WI38 (cell line): ENCODE data around the gene PTDSS2.
"Not testable (repeated sequence)": the region's sequence is repeated elsewhere in the genome, so short reads cannot be mapped to it uniquely, and the experiment has no call there.

Source experiments
- H3K4me3 ChIP-seq: 2 replicates; pipeline ENCODE4 v1.5.1; 2011; ENCODE audit warnings: low read depth, mild to moderate bottlenecking, control low read depth, low read length
- CTCF ChIP-seq: IDR thresholded peaks from 2 replicates; pipeline ENCODE4 v1.5.1; 2012; ENCODE audit warnings: low read depth, mild to moderate bottlenecking, control low read depth, low read length

The PTDSS2 gene

GRCh38 chr11:515131-515530 lies 65.1 kb downstream of the PTDSS2 start:
- H3K4me3 ChIP-seq, result no peak overlapping the region
- no peak for TF ChIP-seq CTCF

GRCh38 chr11:516400-516799 lies 66.3 kb downstream of the PTDSS2 start:
- H3K4me3 ChIP-seq, result no peak overlapping the region
- TF ChIP-seq CTCF, result no peak

DNA sequence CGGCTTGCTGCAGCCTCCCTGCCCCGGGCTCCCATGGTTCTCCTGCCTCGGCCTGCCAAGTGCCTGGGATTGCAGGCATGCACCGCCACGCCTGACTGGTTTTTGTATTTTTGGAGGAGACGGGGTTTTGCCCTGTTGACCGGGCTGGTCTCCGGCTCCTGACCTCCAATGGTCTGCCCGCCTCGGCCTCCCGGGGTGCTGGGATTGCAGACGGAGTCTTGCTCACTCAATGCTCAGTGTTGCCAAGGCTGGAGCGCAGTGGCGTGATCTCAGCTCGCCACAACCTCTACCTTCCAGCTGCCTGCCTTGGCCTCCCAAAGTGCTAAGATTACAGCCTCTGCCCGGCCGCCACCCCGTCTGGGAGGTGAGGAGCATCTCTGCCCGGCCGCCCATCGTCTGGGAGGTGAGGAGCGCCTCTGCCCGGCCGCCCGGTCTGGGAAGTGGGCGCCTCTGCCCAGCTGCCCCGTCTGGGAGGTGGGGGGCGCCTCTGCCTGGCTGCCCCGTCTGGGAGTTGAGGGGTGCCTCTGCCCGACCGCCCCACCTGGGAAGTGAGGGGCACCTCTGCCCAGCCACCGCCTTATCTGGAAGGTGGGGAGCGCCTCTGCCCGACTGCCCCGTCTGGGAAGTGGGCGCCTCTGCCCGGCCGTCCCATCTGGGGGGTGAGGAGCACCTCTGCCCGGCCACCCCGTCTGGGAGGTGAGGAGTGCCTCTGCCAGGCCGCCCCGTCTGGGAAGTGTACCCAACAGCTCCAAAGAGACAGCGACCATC lies 67.0 kb downstream of the PTDSS2 start:
- not testable (repeated sequence) for H3K4me3 ChIP-seq

DNA sequence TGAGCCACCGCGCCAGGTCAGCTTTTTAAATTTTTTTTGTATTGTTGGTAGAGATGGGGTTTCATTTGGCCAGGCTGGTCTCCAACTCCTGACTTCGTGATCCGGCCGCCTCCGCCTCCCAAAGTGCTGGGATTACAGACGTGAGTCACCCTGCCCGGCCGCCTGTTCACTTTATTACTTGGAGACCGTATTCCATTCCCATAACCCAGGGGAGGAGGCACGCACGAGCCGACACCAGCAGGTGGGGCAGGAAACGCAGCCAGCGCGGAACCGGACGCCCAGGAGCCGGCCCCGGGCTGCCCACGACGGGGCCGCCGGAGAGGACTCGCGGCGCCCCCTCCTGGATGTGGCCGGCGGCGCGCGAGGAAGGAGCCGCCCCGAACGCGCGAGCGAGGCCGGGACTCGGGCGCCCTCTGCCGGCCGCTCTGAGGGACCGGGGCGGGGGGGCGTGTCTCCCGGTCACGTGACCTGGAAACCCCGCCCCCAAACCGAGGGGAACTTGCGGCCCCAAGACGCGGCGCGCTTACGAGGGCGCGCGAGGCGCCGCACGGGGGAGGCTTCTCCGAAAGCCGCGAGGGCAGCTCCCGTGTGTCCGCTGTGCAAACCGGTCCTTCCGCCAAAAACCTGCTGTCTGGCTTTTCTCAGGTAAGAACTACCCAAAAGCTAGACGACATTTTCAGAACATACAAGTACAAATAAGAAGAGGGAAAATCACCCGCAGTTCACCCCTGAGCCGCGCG lies 68.6 kb downstream of the PTDSS2 start:
- H3K4me3 ChIP-seq, result no peak overlapping the region

DNA sequence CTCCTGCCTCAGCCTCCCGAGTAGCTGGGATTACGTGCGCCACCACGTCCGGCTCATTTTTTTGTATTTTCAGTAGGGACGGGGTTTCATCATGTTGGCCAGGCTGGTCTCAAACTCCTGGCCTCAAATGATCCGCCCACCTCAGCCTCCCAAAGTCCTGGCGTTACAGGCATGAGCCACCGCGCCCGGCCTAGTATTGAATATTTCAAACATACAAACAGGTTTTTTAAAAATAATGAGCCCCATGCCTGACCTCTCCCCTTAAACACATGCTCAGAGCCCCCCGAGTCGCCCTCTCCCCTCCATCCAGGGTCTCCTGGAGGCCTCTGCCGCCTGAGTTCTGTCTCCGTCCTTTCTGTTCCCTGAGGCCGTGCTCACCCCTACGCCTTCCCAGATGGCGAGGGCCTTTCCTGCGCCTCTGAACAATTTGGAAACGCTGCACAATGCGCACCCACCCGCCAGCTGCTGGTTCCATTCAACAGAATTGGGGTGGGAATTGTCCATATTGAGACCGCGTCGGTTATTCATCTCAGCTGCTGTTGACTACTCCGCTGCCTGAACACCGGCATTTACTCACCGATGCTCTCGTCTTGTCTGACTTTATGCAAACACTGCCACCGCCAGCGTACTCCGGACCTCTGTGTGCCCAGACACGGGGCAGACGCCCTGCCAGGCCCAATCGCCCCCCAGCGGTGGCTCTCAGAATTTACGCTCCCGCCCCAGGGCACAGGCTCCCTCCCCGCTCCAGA lies 70.5 kb downstream of the PTDSS2 start:
- H3K4me3 ChIP-seq, result no peak overlapping the region
- TF ChIP-seq CTCF, result no peak

More for the DNA sequence above, 68.6 kb downstream of the PTDSS2 start:
- TF ChIP-seq CTCF, result peak; percentile 77

- no peak for TF ChIP-seq CTCF
- no peak overlapping the region for H3K4me3 ChIP-seq
These were observed 71.2 kb downstream of the PTDSS2 start for GRCh38 chr11:521177-521688.

DNA sequence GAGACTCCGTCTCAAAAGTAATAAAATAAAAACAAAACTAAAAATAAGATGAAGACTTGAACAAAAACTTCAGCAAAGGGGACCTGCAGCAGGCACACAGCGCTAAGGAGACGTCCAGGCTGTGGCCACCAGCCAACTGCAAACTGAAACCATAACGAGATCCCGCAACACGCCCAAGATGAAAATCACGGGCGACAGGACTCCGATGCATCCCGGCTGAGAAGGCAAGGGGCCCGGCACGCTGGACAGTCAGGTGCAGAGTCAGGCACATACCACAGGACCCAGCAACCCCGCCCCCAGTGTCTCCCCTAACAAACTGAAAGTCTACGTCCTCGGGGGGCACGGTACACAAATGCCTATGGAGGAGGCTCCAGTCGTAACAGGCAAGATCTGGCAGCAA lies 76.1 kb downstream of the PTDSS2 start:
- no peak overlapping the region for H3K4me3 ChIP-seq
- no peak for TF ChIP-seq CTCF
